ENCODE measurements around the gene CHST11.

The CHST11 gene

GRCh38 chr12:104504146-104504545 lies 47.4 kb downstream of the CHST11 start:
- TF ChIP-seq, protein P1, sequence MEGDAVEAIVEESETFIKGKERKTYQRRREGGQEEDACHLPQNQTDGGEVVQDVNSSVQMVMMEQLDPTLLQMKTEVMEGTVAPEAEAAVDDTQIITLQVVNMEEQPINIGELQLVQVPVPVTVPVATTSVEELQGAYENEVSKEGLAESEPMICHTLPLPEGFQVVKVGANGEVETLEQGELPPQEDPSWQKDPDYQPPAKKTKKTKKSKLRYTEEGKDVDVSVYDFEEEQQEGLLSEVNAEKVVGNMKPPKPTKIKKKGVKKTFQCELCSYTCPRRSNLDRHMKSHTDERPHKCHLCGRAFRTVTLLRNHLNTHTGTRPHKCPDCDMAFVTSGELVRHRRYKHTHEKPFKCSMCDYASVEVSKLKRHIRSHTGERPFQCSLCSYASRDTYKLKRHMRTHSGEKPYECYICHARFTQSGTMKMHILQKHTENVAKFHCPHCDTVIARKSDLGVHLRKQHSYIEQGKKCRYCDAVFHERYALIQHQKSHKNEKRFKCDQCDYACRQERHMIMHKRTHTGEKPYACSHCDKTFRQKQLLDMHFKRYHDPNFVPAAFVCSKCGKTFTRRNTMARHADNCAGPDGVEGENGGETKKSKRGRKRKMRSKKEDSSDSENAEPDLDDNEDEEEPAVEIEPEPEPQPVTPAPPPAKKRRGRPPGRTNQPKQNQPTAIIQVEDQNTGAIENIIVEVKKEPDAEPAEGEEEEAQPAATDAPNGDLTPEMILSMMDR (IDR thresholded peaks at IDR 0.05): no peak
- peaks cover 69% of the 10 kb centered on the region for H3K4me1 Mint-ChIP-seq
- peaks cover 23% of the 10 kb centered on the region for H3K9me3 Mint-ChIP-seq
- H3K27ac Mint-ChIP-seq: no peak overlapping the region
- H3K4me3 Mint-ChIP-seq: peak overlapping the region; percentile 22
- DNase-seq: no peak
- peaks cover 25% of the 10 kb centered on the region for H3K36me3 Mint-ChIP-seq (ENCODE audit: low read depth)
- peaks cover 9% of the 10 kb centered on the region for H3K27me3 Mint-ChIP-seq (ENCODE audit: low read depth, poor library complexity)

GRCh38 chr12:104505095-104505818 lies 48.5 kb downstream of the CHST11 start:
- TF ChIP-seq, protein P1 (IDR thresholded peaks at IDR 0.05): no peak
- Mint-ChIP-seq H3K36me3 (ENCODE audit: low read depth) (peaks cover 34% of the 10 kb centered on the region), H3K4me3 (no peak overlapping the region), H3K27ac (no peak overlapping the region), H3K27me3 (ENCODE audit: low read depth, poor library complexity) (peaks cover 9% of the 10 kb centered on the region), H3K4me1 (peaks cover 57% of the 10 kb centered on the region), H3K9me3 (peaks cover 25% of the 10 kb centered on the region)
- no peak for DNase-seq

GRCh38 chr12:104506676-104507401 lies 50.1 kb downstream of the CHST11 start:
- peaks cover 53% of the 10 kb centered on the region for H3K4me1 Mint-ChIP-seq
- TF ChIP-seq, protein P1 (IDR thresholded peaks at IDR 0.05): no peak
- H3K36me3 Mint-ChIP-seq (ENCODE audit: low read depth): peaks cover 34% of the 10 kb centered on the region
- H3K4me3 Mint-ChIP-seq: no peak overlapping the region
- H3K9me3 Mint-ChIP-seq: peaks cover 25% of the 10 kb centered on the region
- peak overlapping the region; percentile 88 for H3K27ac Mint-ChIP-seq
- H3K27me3 Mint-ChIP-seq (ENCODE audit: low read depth, poor library complexity): peaks cover 9% of the 10 kb centered on the region
- no peak for DNase-seq

DNA sequence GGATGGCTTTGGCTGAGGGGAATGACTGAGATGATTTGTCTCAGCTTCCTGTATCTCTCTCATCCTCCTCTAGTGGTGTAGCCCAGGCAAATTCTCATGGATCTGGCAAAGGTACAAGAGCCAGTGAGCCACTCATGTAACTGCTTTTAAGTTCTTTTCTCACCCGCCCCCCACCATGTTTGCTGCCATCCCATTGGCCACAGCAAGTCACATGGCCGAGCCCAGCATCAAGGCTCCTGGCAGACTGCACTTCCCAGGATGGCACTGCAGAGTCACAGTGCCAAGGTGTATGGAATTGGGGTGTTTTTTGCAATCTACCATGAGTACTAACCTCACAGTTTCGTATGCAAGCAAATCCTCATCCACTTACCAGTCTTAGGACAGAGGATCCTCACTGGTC lies 50.9 kb downstream of the CHST11 start:
- TF ChIP-seq, protein P1 (IDR thresholded peaks at IDR 0.05): no peak
- H3K27ac Mint-ChIP-seq: no peak overlapping the region
- H3K4me3 Mint-ChIP-seq: no peak overlapping the region
- peaks cover 25% of the 10 kb centered on the region for H3K9me3 Mint-ChIP-seq
- H3K36me3 Mint-ChIP-seq (ENCODE audit: low read depth): peaks cover 34% of the 10 kb centered on the region
- H3K4me1 Mint-ChIP-seq: peaks cover 49% of the 10 kb centered on the region
- DNase-seq: no peak
- H3K27me3 Mint-ChIP-seq (ENCODE audit: low read depth, poor library complexity): peaks cover 9% of the 10 kb centered on the region

DNA sequence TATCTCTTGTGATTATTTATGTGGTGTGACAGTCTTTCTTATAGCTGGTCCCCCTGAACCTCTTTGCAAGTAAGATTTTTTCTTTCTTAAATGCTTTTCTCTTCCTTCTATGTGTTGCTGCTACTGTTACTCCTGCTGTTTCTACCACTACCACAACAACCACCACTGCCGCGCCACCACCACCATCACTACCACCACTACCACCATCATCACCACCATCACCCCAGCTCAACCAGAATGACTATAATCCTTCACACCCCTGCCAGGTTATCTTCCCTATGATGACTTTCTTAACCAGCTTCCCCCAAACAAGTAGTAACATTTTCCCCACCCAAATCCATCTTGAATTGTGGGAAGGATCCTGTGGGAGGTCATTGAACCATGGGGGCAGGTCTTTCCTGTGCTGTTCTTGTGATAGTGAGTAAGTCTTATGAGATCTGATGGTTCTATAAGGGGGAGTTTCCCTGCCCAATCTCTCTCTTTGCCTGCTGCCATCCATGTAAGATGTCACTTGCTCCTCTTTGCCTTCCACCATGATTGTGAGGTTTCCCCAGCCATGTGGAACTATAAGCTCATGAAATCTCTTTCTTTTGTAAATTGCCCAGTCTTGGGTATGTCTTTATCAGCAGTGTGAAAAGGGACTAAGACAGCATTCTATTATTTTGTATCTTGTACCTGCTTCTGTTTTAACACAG lies 52.2 kb downstream of the CHST11 start:
- TF ChIP-seq, protein P1 (IDR thresholded peaks at IDR 0.05): no peak
- H3K27ac Mint-ChIP-seq: no peak overlapping the region
- H3K9me3 Mint-ChIP-seq: peaks cover 25% of the 10 kb centered on the region
- peaks cover 9% of the 10 kb centered on the region for H3K27me3 Mint-ChIP-seq (ENCODE audit: low read depth, poor library complexity)
- no peak overlapping the region for H3K4me3 Mint-ChIP-seq
- no peak for DNase-seq
- peaks cover 44% of the 10 kb centered on the region for H3K4me1 Mint-ChIP-seq
- H3K36me3 Mint-ChIP-seq (ENCODE audit: low read depth): peaks cover 38% of the 10 kb centered on the region

All from nephron progenitor cell (in vitro differentiated cells).